Right lobe of liver (tissue), 4 donors: ENCODE data around the gene PHLDB2.

ENCODE experiments used
- POLR2A ChIP-seq: fragments of 450-650 bp; IDR thresholded peaks from one replicate; pipeline ENCODE4 v1.6.1; 2017; ENCODE audit warnings: antibody characterized with exemption, mild to moderate bottlenecking
- TF ChIP-seq, protein P1 (sequence below), 4 donors: fragments of 200-600 bp in 3 of 4; fragments of 450-650 bp in 1 of 4; IDR thresholded peaks; one replicate each; pipeline versions ENCODE4 v1.5.1 to v1.8.0; 2016 to 2022; ENCODE audit warnings: antibody characterized with exemption in 4 of 4, mild to moderate bottlenecking in 2 of 4
- donor health status: DM: no; HTN: no; CAD: no.
- donor health status: DM: no; HTN: no; CAD: no.
- donor health status: DM: no; HTN: yes; CAD: no.

DNA sequence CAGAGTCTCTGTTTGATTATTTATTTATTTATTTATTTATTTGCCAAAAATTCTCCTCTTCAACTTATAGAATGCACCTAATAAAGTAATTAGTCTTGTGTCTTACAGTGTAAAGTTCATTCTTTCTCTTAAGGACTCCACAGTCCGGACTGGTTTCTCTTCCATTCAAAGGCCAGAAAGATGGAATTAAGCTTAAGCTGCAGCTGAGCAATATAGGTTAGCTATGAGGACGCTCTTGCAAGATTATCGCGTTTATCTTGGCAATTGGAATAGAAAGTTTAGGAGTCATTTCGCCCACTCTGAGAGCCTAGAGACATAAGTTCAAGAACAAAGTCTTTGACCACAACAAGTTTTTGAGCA, 154.7 kb downstream of the PHLDB2 start:
- no peak for TF ChIP-seq POLR2A
- TF ChIP-seq, protein P1, sequence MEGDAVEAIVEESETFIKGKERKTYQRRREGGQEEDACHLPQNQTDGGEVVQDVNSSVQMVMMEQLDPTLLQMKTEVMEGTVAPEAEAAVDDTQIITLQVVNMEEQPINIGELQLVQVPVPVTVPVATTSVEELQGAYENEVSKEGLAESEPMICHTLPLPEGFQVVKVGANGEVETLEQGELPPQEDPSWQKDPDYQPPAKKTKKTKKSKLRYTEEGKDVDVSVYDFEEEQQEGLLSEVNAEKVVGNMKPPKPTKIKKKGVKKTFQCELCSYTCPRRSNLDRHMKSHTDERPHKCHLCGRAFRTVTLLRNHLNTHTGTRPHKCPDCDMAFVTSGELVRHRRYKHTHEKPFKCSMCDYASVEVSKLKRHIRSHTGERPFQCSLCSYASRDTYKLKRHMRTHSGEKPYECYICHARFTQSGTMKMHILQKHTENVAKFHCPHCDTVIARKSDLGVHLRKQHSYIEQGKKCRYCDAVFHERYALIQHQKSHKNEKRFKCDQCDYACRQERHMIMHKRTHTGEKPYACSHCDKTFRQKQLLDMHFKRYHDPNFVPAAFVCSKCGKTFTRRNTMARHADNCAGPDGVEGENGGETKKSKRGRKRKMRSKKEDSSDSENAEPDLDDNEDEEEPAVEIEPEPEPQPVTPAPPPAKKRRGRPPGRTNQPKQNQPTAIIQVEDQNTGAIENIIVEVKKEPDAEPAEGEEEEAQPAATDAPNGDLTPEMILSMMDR (IDR thresholded peaks at IDR 0.05), result no peak
